HCT116 (cell line): Measurements from ENCODE around the gene RPL36AL. TPM values are rescaled to one million over a fixed set of nuclear protein-coding genes. Genes with fewer than 3 reads are reported as not detected.
"Not testable (repeated sequence)": the region's sequence is repeated elsewhere in the genome, so short reads cannot be mapped to it uniquely, and the experiment has no call there.

Experiments
- ATAC-seq: fragments of 200-7000 bp; cut with Tn5 transposase; 2 replicates; pipeline ENCODE4 v1.9.1; 2020; ENCODE audit warnings: mild to moderate bottlenecking, moderate library complexity
- BruUV-seq: library from RNA; stranded (reverse); fragments of 400-500 nt; replicated peaks from 2 replicates; lab custom pipeline; 2021; lab: Mats Ljungman, UMichigan
- CTCF ChIA-PET: fragments of 300-600 bp; sonication (Branson Sonifier 250); formaldehyde crosslinking; loops from one replicate; lab custom pipeline; 2021; ENCODE audit warnings: antibody characterized with exemption; lab: Charles Lee
- POLR2A ChIA-PET: fragments of 300-600, 350-600 bp; sonication (Branson Sonifier 250); formaldehyde crosslinking; loops from one replicate; lab custom pipeline; 2021; ENCODE audit warnings: antibody characterized with exemption; lab: Charles Lee
- RAD21 ChIA-PET, 2 experiments: fragments of 300-600 bp; sonication (Branson Sonifier 250); formaldehyde crosslinking; loops; one replicate each; lab custom pipeline; 2023; ENCODE audit warnings: low total read pairs in 2 of 2; ENCODE audit not compliant: uncharacterized antibody in 2 of 2, unreplicated experiment in 2 of 2, low non-redundant PET in 1 of 2; lab: Charles Lee
- DNase-seq: peaks from one replicate; pipeline ENCODE4 v3.0.0-alpha.2; 2010; ENCODE audit warnings: low read depth, low spot score
- H2AFZ ChIP-seq: fragments of 200-600 bp; shearing (Covaris generic), sonication (generic); 2 replicates; pipeline ENCODE4 v1.6.1; 2017; ENCODE audit warnings: low read depth, mixed run types, mixed read lengths, antibody characterized with exemption, low read length; ENCODE audit not compliant: poor library complexity, severe bottlenecking
- H3K27ac ChIP-seq: 2 replicates; pipeline ENCODE4 v1.5.1; 2012; ENCODE audit warnings: low read depth, low read length
- H3K27me3 ChIP-seq: fragments of 200-600 bp; sonication (generic); 2 replicates; pipeline ENCODE4 v1.6.1; 2016; ENCODE audit warnings: mixed run types, low read length, mixed read lengths; ENCODE audit not compliant: insufficient read depth
- H3K36me3 ChIP-seq, 2 experiments: fragments of 200-500 bp in 1 of 2; fragments of 200-600 bp in 1 of 2; sonication (Bioruptor generic) in 1 of 2; sonication (generic) in 1 of 2; 2 replicates each; pipeline versions ENCODE4 v1.5.1 to v1.6.1; 2014 to 2016; ENCODE audit warnings: low read length in 2 of 2, inconsistent platforms in 1 of 2, mixed read lengths in 1 of 2, mixed run types in 1 of 2; ENCODE audit not compliant: insufficient read depth in 2 of 2, control insufficient read depth in 1 of 2
- H3K4me1 ChIP-seq, 2 experiments: fragments of 200-600 bp in 1 of 2; sonication (generic) in 1 of 2; 2 replicates each; pipeline versions ENCODE4 v1.5.1 to v1.6.1; 2012 to 2017; ENCODE audit warnings: low read length in 2 of 2, inconsistent platforms in 1 of 2, mild to moderate bottlenecking in 1 of 2, mixed read lengths in 1 of 2, mixed run types in 1 of 2, moderate library complexity in 1 of 2; ENCODE audit not compliant: insufficient read depth in 2 of 2, control insufficient read depth in 1 of 2
- H3K4me2 ChIP-seq: fragments of 200-600 bp; sonication (generic); 2 replicates; pipeline ENCODE4 v1.6.1; 2017; ENCODE audit warnings: mixed run types, low read length, mixed read lengths
- H3K4me3 ChIP-seq, 2 experiments: fragments of 200-600 bp in 1 of 2; sonication (generic) in 1 of 2; replicated peaks in 1 of 2; 2 replicates each; pipeline ENCODE4 v1.5.1; 2011 to 2016; ENCODE audit warnings: low read length in 2 of 2, control low read depth in 1 of 2, low read depth in 1 of 2, mild to moderate bottlenecking in 1 of 2, mixed read lengths in 1 of 2, mixed run types in 1 of 2
- H3K79me2 ChIP-seq: fragments of 200-600 bp; sonication (generic); 2 replicates; pipeline ENCODE4 v1.6.1; 2017; ENCODE audit warnings: mild to moderate bottlenecking, mixed run types, low read length, moderate library complexity, mixed read lengths; ENCODE audit not compliant: insufficient read depth
- H3K9ac ChIP-seq: fragments of 200-600 bp; sonication (generic); 2 replicates; pipeline ENCODE4 v1.6.1; 2016; ENCODE audit warnings: low read length, mixed read lengths
- H3K9me2 ChIP-seq: fragments of 200-600 bp; sonication (generic), shearing (Covaris generic); 2 replicates; pipeline ENCODE4 v1.6.1; 2017; ENCODE audit warnings: mixed run types, mild to moderate bottlenecking, moderate library complexity; ENCODE audit not compliant: insufficient read depth
- H3K9me3 ChIP-seq, 2 experiments: fragments of 200-500 bp in 1 of 2; fragments of 200-600 bp in 1 of 2; sonication (Bioruptor generic) in 1 of 2; sonication (generic) in 1 of 2; 2 replicates each; pipeline ENCODE4 v1.6.1; 2014 to 2017; ENCODE audit warnings: low read length in 2 of 2, mixed read lengths in 2 of 2, inconsistent platforms in 1 of 2, low read depth in 1 of 2, mild to moderate bottlenecking in 1 of 2, mixed run types in 1 of 2, moderate library complexity in 1 of 2; ENCODE audit not compliant: control insufficient read depth in 1 of 2, insufficient read depth in 1 of 2
- H4K20me1 ChIP-seq: fragments of 200-600 bp; sonication (generic), shearing (Covaris generic); 2 replicates; pipeline ENCODE4 v1.6.1; 2017; ENCODE audit warnings: mixed run types, mild to moderate bottlenecking, moderate library complexity; ENCODE audit not compliant: insufficient read depth
- ATF3 ChIP-seq: IDR thresholded peaks from 2 replicates; pipeline ENCODE4 v1.6.1; 2012
- CBX3 ChIP-seq: IDR thresholded peaks from 2 replicates; pipeline ENCODE4 v1.6.1; 2012; ENCODE audit warnings: low read depth
- CEBPB ChIP-seq: IDR thresholded peaks from 2 replicates; pipeline ENCODE4 v1.6.1; 2012; ENCODE audit warnings: low read depth
- CTCF ChIP-seq, 3 experiments: fragments of 200-600 bp in 1 of 3; sonication (generic) in 1 of 3; IDR thresholded peaks in 2 of 3; conservative IDR thresholded peaks in 1 of 3; 2 replicates each; pipeline ENCODE4 v1.5.1; 2012 to 2017; ENCODE audit warnings: low read depth in 2 of 3, low read length in 2 of 3, antibody characterized with exemption in 1 of 3, borderline replicate concordance in 1 of 3, control low read depth in 1 of 3, mild to moderate bottlenecking in 1 of 3, mixed read lengths in 1 of 3, mixed run types in 1 of 3, moderate library complexity in 1 of 3; ENCODE audit not compliant: insufficient read depth in 1 of 3
- EGR1 ChIP-seq: IDR thresholded peaks from 2 replicates; pipeline ENCODE4 v1.6.1; 2012; ENCODE audit warnings: low read depth
- EZH2phosphoT487 ChIP-seq: fragments of 200-600 bp; IDR thresholded peaks from 2 replicates; pipeline ENCODE4 v1.6.1; 2018; ENCODE audit warnings: antibody characterized with exemption, borderline replicate concordance
- JUND ChIP-seq: IDR thresholded peaks from 2 replicates; pipeline ENCODE4 v1.6.1; 2012
- POLR2AphosphoS5 ChIP-seq: IDR thresholded peaks from 2 replicates; pipeline ENCODE4 v1.6.1; 2011; ENCODE audit warnings: mild to moderate bottlenecking, low read depth, low read length, moderate library complexity
- RAD21 ChIP-seq: IDR thresholded peaks from 2 replicates; pipeline ENCODE4 v1.6.1; 2012; ENCODE audit warnings: low read depth, mild to moderate bottlenecking
- SIN3A ChIP-seq: IDR thresholded peaks from 2 replicates; pipeline ENCODE4 v1.6.1; 2012; ENCODE audit warnings: low read depth
- SRF ChIP-seq: IDR thresholded peaks from 2 replicates; pipeline ENCODE4 v1.6.1; 2012; ENCODE audit warnings: low read depth
- TCF7L2 ChIP-seq: IDR thresholded peaks from 2 replicates; pipeline ENCODE4 v1.7.0; 2011; ENCODE audit warnings: borderline replicate concordance, inconsistent platforms; ENCODE audit not compliant: insufficient read depth, insufficient read length; ENCODE audit errors: extremely low read depth
- ZFX ChIP-seq: fragments of 450-650 bp; IDR thresholded peaks from 2 replicates; pipeline ENCODE4 v1.6.1; 2017
- intact Hi-C: fragments of 100-400 bp; cut with micrococcal nuclease; formaldehyde crosslinking; loops from 2 replicates; pipeline ENCODE4 v1.10.0; 2022
- total RNA-seq: library from RNA; stranded (reverse); gene quantifications from one replicate; pipeline ENCODE4 v1.2.1, GENCODE V29; 2021; ENCODE audit not compliant: unreplicated experiment

Gene RPL36AL
- total RNA-seq, 1 experiment from 2014 or later, result 212 TPM

GRCh38 chr14:49585803-49586672 lies 34.4 kb downstream of the RPL36AL start, which contains the start of gene RPS29 (continued):
- TF ChIP-seq RAD21, result no peak
- no peak for TF ChIP-seq EGR1
- TF ChIP-seq POLR2AphosphoS5, result peak; percentile 93
- no peak for TF ChIP-seq CTCF (IDR thresholded peaks at IDR 0.05 in 2 of 3, conservative IDR thresholded peaks at IDR 0.05 in 1 of 3; ENCODE audit: borderline replicate concordance in 1 of 3, insufficient read depth in 1 of 3, low read depth in 2 of 3, low read length in 2 of 3)
- TF ChIP-seq ZFX, result peak; percentile 92
- TF ChIP-seq SIN3A, result no peak
- TF ChIP-seq TCF7L2, result no peak
- TF ChIP-seq EZH2phosphoT487, result no peak
- TF ChIP-seq SRF, result no peak
- TF ChIP-seq CBX3, result peak; percentile 89; the same call in 1 of the 2 replicates
- peak; percentile 97; the same call in 1 of the 2 replicates for TF ChIP-seq ATF3
- TF ChIP-seq JUND, result peak; percentile 82
- no peak for TF ChIP-seq CEBPB

DNA sequence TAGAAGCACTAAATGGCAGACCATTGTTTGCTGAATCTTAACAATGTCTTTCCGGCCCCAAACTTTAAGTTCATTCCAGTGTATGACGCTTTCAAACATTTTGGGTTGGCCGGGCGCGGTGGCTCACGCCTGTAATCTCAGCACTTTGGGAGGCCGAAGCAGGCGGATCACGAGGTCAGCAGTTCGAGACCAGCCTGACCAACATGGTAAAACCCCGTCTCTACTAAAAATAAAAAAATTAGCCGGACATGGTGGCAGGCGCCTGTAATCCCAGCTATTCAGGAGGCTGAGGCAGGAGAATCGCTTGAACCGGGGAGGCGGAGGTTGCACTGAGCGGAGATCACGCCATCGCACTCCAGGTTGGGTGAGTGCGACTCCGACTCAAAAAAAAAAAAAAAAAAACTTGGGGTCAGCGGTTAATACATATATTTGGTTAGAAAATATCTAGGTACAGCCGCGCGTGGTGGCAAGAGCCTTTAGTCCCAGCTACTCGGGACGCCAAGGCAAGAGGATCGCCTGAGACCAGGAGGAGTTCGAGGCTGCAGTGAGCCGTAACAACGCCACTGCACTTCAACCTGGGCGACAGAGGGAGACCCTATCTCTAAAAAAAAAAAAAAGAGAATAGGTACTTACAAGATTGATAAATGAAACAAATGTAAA lies 35.3 kb downstream of the RPL36AL start:
- intact Hi-C loops, H2AFZ ChIP-seq, ATAC-seq, RAD21 ChIA-PET, BruUV-seq, CTCF ChIA-PET, H3K27me3 ChIP-seq, H3K9me2 ChIP-seq, H3K9me3 ChIP-seq, DNase-seq: not testable (repeated sequence)
- Histone ChIP-seq H3K4me2 (peak overlapping the region; percentile 75), H3K79me2 (peaks cover 60% of the 10 kb centered on the region), H3K27ac (peak overlapping the region; percentile 81), H4K20me1 (peaks cover 29% of the 10 kb centered on the region; the same call in 1 of the 2 replicates), H3K4me3 (peak overlapping the region; percentile 71 to 88), H3K36me3 (peaks cover 14 to 32% of the 10 kb centered on the region in 2 experiments; a peak in 3 of 4 replicates), H3K9ac (peak overlapping the region; percentile 92), H3K4me1 (peaks cover 12 to 52% of the 10 kb centered on the region in 2 experiments)
- POLR2A ChIA-PET, result interaction anchor here (1.1 to 1.8 kb wide), 3 partner anchors 10 to 49 kb away, joined by 3 to 6 read pairs (median 6); partner anchors contain the start of gene LRR1
